Glutamatergic neuron (in vitro differentiated cells): ENCODE data around the gene NEURL1. TPM values are rescaled to one million over a fixed set of nuclear protein-coding genes. Genes with fewer than 3 reads are reported as not detected.

ENCODE experiments used
- DNase-seq: peaks from one replicate; pipeline ENCODE4 v3.0.0; 2022
- H3K27ac Mint-ChIP-seq: one replicate; pipeline ENCODE4 v1.8.0; 2020; ENCODE audit warnings: mild to moderate bottlenecking, mixed read lengths, inconsistent platforms; ENCODE audit not compliant: unreplicated experiment
- H3K27me3 Mint-ChIP-seq: one replicate; pipeline ENCODE4 v1.8.0; 2020; ENCODE audit warnings: mild to moderate bottlenecking, moderate library complexity, mixed read lengths, inconsistent platforms; ENCODE audit not compliant: unreplicated experiment
- H3K36me3 Mint-ChIP-seq: one replicate; pipeline ENCODE4 v1.8.0; 2020; ENCODE audit warnings: mild to moderate bottlenecking, mixed read lengths, inconsistent platforms; ENCODE audit not compliant: unreplicated experiment
- H3K4me1 Mint-ChIP-seq: one replicate; pipeline ENCODE4 v1.8.0; 2020; ENCODE audit warnings: mild to moderate bottlenecking, low read depth, mixed read lengths, inconsistent platforms; ENCODE audit not compliant: unreplicated experiment
- H3K4me3 Mint-ChIP-seq: one replicate; pipeline ENCODE4 v1.8.0; 2020; ENCODE audit warnings: mild to moderate bottlenecking, mixed read lengths, inconsistent platforms; ENCODE audit not compliant: unreplicated experiment
- H3K9me3 Mint-ChIP-seq: one replicate; pipeline ENCODE4 v1.8.0; 2020; ENCODE audit warnings: mild to moderate bottlenecking, moderate library complexity, mixed read lengths, inconsistent platforms; ENCODE audit not compliant: unreplicated experiment
- CTCF ChIP-seq: fragments of 200-600 bp; sonication (generic); IDR thresholded peaks from one replicate; pipeline ENCODE4 v1.5.0; 2021; ENCODE audit not compliant: partially characterized antibody, unreplicated experiment
- total RNA-seq: library from RNA; stranded (reverse); fragmentation: NEBNext Ultra II Directional; extraction: Animal tissue kit (Norgen Biotek cat#: 25700); gene quantifications from one replicate; pipeline ENCODE4 v1.2.1, GENCODE V29; 2021; ENCODE audit not compliant: unreplicated experiment

NEURL1 gene
- total RNA-seq, 1 donor from 2014 or later: 3.1 TPM

- peaks cover 2% of the 10 kb centered on the region for H3K9me3 Mint-ChIP-seq
- peaks cover 11% of the 10 kb centered on the region for H3K27me3 Mint-ChIP-seq
- H3K27ac Mint-ChIP-seq: peak overlapping the region; percentile 1
- DNase-seq: no peak
- no peaks in the 10 kb centered on the region for H3K36me3 Mint-ChIP-seq
- no peak for TF ChIP-seq CTCF
- H3K4me3 Mint-ChIP-seq: no peak overlapping the region
- H3K4me1 Mint-ChIP-seq: peaks cover 27% of the 10 kb centered on the region
Observed at GRCh38 chr10:103504181-103504783, 10.8 kb downstream of the NEURL1 start.

- TF ChIP-seq CTCF: no peak
- Mint-ChIP-seq H3K36me3 (no peaks in the 10 kb centered on the region), H3K9me3 (peaks cover 2% of the 10 kb centered on the region), H3K27me3 (peaks cover 13% of the 10 kb centered on the region), H3K4me1 (peaks cover 23% of the 10 kb centered on the region), H3K4me3 (no peak overlapping the region), H3K27ac (no peak overlapping the region)
- DNase-seq: no peak
Observed at GRCh38 chr10:103506061-103506460, 12.6 kb downstream of the NEURL1 start.

- Mint-ChIP-seq H3K4me1 (peaks cover 14% of the 10 kb centered on the region), H3K36me3 (no peaks in the 10 kb centered on the region), H3K9me3 (peaks cover 2% of the 10 kb centered on the region), H3K27ac (no peak overlapping the region), H3K4me3 (no peak overlapping the region), H3K27me3 (peaks cover 11% of the 10 kb centered on the region)
- no peak for TF ChIP-seq CTCF
- no peak for DNase-seq
Observed at GRCh38 chr10:103507235-103508191, 14.0 kb downstream of the NEURL1 start.

GRCh38 chr10:103510046-103510685, 16.7 kb downstream of the NEURL1 start:
- DNase-seq: no peak
- H3K27me3 Mint-ChIP-seq: peaks cover 4% of the 10 kb centered on the region
- no peaks in the 10 kb centered on the region for H3K36me3 Mint-ChIP-seq
- no peak overlapping the region for H3K27ac Mint-ChIP-seq
- H3K4me3 Mint-ChIP-seq: no peak overlapping the region
- TF ChIP-seq CTCF: no peak
- peaks cover 1% of the 10 kb centered on the region for H3K9me3 Mint-ChIP-seq
- peaks cover 8% of the 10 kb centered on the region for H3K4me1 Mint-ChIP-seq
